GM12873 (cell line): ENCODE results near the gene LRRC27.

Experiments used
- TF ChIP-seq, protein P1 (sequence below): IDR thresholded peaks from 2 replicates; pipeline ENCODE4 v1.5.1; 2012; ENCODE audit warnings: low read depth, mild to moderate bottlenecking, moderate library complexity, low read length, control low read depth; ENCODE audit not compliant: insufficient read depth; ENCODE audit errors: missing control alignments

Gene LRRC27

GRCh38 chr10:132341781-132342180 lies 9.8 kb downstream of the LRRC27 start:
- TF ChIP-seq, protein P1, sequence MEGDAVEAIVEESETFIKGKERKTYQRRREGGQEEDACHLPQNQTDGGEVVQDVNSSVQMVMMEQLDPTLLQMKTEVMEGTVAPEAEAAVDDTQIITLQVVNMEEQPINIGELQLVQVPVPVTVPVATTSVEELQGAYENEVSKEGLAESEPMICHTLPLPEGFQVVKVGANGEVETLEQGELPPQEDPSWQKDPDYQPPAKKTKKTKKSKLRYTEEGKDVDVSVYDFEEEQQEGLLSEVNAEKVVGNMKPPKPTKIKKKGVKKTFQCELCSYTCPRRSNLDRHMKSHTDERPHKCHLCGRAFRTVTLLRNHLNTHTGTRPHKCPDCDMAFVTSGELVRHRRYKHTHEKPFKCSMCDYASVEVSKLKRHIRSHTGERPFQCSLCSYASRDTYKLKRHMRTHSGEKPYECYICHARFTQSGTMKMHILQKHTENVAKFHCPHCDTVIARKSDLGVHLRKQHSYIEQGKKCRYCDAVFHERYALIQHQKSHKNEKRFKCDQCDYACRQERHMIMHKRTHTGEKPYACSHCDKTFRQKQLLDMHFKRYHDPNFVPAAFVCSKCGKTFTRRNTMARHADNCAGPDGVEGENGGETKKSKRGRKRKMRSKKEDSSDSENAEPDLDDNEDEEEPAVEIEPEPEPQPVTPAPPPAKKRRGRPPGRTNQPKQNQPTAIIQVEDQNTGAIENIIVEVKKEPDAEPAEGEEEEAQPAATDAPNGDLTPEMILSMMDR = no peak

DNA sequence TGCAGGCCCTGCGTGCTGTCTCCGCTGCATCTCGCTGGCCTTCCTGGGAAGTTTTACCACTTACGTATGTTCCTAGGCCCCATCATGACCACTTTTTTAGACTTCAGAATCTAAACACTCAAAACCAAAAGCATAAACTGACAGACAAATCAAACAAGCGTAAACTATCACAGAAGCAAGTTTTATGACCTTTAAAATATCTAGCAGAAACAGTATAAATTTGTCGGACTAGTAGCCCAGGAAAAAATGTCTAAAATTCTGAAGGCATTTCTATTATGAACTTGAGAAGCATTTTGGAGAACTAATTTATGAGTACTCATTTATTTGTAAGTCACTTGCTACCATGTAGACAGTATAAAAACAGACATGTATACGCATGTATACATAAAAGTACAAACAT lies 10.6 kb downstream of the LRRC27 start:
- TF ChIP-seq, protein P1 = no peak

GRCh38 chr10:132344386-132344785 lies 12.4 kb downstream of the LRRC27 start:
- TF ChIP-seq, protein P1 = no peak

GRCh38 chr10:132345345-132345744 lies 13.4 kb downstream of the LRRC27 start:
- TF ChIP-seq, protein P1 = no peak

- TF ChIP-seq, protein P1 = no peak
Observed at GRCh38 chr10:132346806-132347205, 14.8 kb downstream of the LRRC27 start.

DNA sequence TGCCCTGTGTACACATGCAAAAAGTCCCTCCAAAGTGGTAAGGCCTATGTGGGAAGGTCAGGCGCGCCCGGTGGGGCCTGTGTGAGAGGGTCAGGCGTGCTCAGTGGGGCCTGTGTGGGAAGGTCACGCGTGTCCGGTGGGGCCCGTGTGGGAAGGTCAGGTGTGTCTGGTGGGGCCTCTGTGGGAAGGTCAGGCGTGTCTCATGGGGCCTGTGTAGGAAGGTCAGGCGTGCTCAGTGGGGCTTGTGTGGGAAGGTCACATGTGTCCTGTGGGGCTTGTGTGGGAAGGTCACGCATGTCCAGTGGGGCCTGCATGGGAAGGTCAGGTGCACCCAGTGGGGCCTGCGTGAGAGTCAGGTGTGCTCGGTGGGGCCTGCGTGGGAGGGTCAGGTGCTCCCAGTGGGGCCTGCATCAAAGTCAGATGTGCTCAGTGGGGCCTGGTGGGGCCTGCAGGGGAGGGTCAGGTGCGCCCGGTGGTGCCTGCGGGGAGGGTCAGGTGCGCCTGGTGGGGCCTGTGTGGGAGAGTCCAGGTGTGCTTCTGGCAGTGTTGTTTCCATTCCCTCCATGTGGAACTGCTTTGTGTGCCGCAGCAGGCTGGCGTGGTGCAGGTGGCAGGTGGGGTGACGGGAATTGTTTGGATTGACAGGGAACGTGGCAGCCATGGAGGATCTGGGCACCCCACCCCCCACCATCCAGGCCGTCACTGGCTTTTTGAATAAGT lies 15.4 kb downstream of the LRRC27 start:
- TF ChIP-seq, protein P1 = no peak

DNA sequence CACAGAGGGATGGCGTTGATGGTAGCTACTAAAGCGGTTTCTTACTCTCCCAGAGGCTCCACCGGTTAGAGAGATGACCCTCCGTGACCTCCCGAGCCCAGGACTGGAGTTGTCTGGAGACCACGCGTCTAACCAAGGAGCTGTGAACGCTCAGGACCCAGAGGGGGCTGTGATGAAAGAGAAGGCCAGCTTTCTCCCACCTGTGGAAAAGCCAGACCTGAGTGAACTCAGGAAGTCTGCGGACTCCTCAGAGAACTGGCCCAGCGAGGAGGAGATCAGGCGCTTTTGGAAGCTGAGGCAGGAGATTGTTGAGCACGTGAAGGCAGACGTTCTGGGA lies 15.9 kb downstream of the LRRC27 start:
- TF ChIP-seq, protein P1 = no peak

GRCh38 chr10:132349766-132350165 lies 17.8 kb downstream of the LRRC27 start:
- TF ChIP-seq, protein P1 = no peak
